ENCODE results near the gene CELA2B. TPM values are rescaled to one million over a fixed set of nuclear protein-coding genes. Genes with fewer than 3 reads are reported as not detected.
"Not testable (repeated sequence)": the region's sequence is repeated elsewhere in the genome, so short reads cannot be mapped to it uniquely, and the experiment has no call there.

Gene CELA2B
- total RNA-seq (under 1 TPM in 3 of 7 donors, not detected in 4; 0.33 to 0.46 (median 0.36) TPM), polyA plus RNA-seq (not detected)
- long read RNA-seq, donor 1: 0 reads
- long read RNA-seq, donor 2, partial matches to known transcripts: 14 of 22 reads
- long read RNA-seq, donor 2, other reads (novel, unspliced or antisense): 8 of 22 reads
- long read RNA-seq, donor 3, partial matches to known transcripts: 0 of 5 reads
- long read RNA-seq, donor 3, other reads (novel, unspliced or antisense): 5 of 5 reads

GRCh38 chr1:15475752-15476314 lies at the start of gene CELA2B:
TSS of gene CELA2B (plus strand) at chr1:15476104. CDS start at chr1:15476126, 22 bp downstream.
- WGBS, 3 donors: 34 to 47% (median 40%) methylated on average over 5 of the region's 5 CpGs
- Histone ChIP-seq H3K4me3 (no peak within 1 kb of the TSS), H3K27me3 (no peaks in the 10 kb centered on the region), H3K4me1 (ENCODE audit: insufficient read depth) (peaks cover 1% of the 10 kb centered on the region), H3K36me3 (no peaks in the 10 kb centered on the region), H3K9me3 (no peaks in the 10 kb centered on the region), H3K27ac (no peak within 1 kb of the TSS)
- no peak for DNase-seq
- TF ChIP-seq CTCF (IDR thresholded peaks at IDR 0.05) (no peak), POLR2A (IDR thresholded peaks at IDR 0.05) (no peak), EP300 (IDR thresholded peaks at IDR 0.05) (no peak)
- intact Hi-C loops (cut with DNase I): no loop called here

- Histone ChIP-seq H3K36me3 (no peaks in the 10 kb centered on the region), H3K4me1 (ENCODE audit: insufficient read depth) (peaks cover 4% of the 10 kb centered on the region), H3K4me3 (no peak overlapping the region), H3K27ac (peak overlapping the region; percentile 22 to 26), H3K27me3 (no peaks in the 10 kb centered on the region), H3K9me3 (no peaks in the 10 kb centered on the region)
- TF ChIP-seq POLR2A (IDR thresholded peaks at IDR 0.05) (no peak), CTCF (IDR thresholded peaks at IDR 0.05) (peak; percentile 43 to 69 (median 64)), EP300 (IDR thresholded peaks at IDR 0.05) (no peak)
- DNase-seq: peak; percentile 70 to 83 (median 72)
- intact Hi-C loops (cut with DNase I): loop anchor here in 3 of 4 donors (5.0 to 10.0 kb wide), 4 partner anchors 99 to 316 kb away; partner anchors contain the start of gene TMEM82 (in 1 of the 3)
- WGBS, 3 donors: 31 to 35% (median 31%) methylated on average over 23 to 30 of the region's 30 CpGs
These were observed 49.2 kb upstream of the CELA2B start for GRCh38 chr1:15426492-15427279.

GRCh38 chr1:15427280-15427666 lies 48.6 kb upstream of the CELA2B start:
- H3K4me1 ChIP-seq (ENCODE audit: insufficient read depth): peaks cover 3% of the 10 kb centered on the region
- TF ChIP-seq EP300 (IDR thresholded peaks at IDR 0.05) (no peak), CTCF (IDR thresholded peaks at IDR 0.05) (peak in 1 of 3 donors; percentile 1)
- H3K27me3 ChIP-seq: no peaks in the 10 kb centered on the region
- H3K27ac ChIP-seq: peak overlapping the region; percentile 22 to 26
- no peaks in the 10 kb centered on the region for H3K36me3 ChIP-seq
- 16 to 31% (median 28%) methylated on average over 5 to 6 of the region's 6 CpGs for WGBS, 3 donors
- no peaks in the 10 kb centered on the region for H3K9me3 ChIP-seq
- intact Hi-C loops (cut with DNase I): loop anchor here in 3 of 4 donors (5.0 to 10.0 kb wide), 4 partner anchors 100 to 315 kb away; partner anchors contain the start of gene TMEM82 (in 1 of the 3)
- H3K4me3 ChIP-seq: no peak overlapping the region
- DNase-seq: peak in 2 of 5 donors; percentile 42 to 67

GRCh38 chr1:15428252-15428651 lies 47.7 kb upstream of the CELA2B start:
- H3K9me3 ChIP-seq; H3K36me3 ChIP-seq; H3K27me3 ChIP-seq; DNase-seq; H3K4me1 ChIP-seq (ENCODE audit: insufficient read depth); H3K4me3 ChIP-seq; H3K27ac ChIP-seq: not testable (repeated sequence)
- intact Hi-C loops (cut with DNase I): loop anchor here in 3 of 4 donors (2.0 to 10.0 kb wide), 5 partner anchors 101 to 314 kb away; partner anchors contain the start of gene TMEM82 (in 1 of the 3)
- 90 to 94% (median 91%) methylated on average over 11 of the region's 11 CpGs for WGBS, 3 donors
